ENCODE results near the gene HAO1. TPM values are rescaled to one million over a fixed set of nuclear protein-coding genes. Genes with fewer than 3 reads are reported as not detected.
"Not testable (repeated sequence)": the region's sequence is repeated elsewhere in the genome, so short reads cannot be mapped to it uniquely, and the experiment has no call there.

Gene HAO1
- total RNA-seq, 2 experiments from 2014 or later: not detected

GRCh38 chr20:7848351-7848750 lies 91.9 kb downstream of the HAO1 start:
- intact Hi-C loops (cut with micrococcal nuclease): no loop called here
- ATAC-seq: no peak
- H3K27me3 Mint-ChIP-seq: peaks cover 4% of the 10 kb centered on the region
- no peak for DNase-seq
- H3K9me3 Mint-ChIP-seq: no peaks in the 10 kb centered on the region
- no peaks in the 10 kb centered on the region for H3K36me3 Mint-ChIP-seq (ENCODE audit: low read depth)
- H3K4me3 Mint-ChIP-seq: no peak overlapping the region
- no peak for TF ChIP-seq CTCF (IDR thresholded peaks at IDR 0.05)
- H3K4me1 Mint-ChIP-seq (ENCODE audit: low read depth): no peaks in the 10 kb centered on the region
- ChIA-PET CTCF (no interaction called here), POLR2A (no interaction called here)
- no peak overlapping the region for H3K27ac Mint-ChIP-seq

- H3K27ac Mint-ChIP-seq: no peak overlapping the region
- H3K4me3 Mint-ChIP-seq: no peak overlapping the region
- no peak for ATAC-seq
- CTCF ChIA-PET: no interaction called here
- TF ChIP-seq CTCF (IDR thresholded peaks at IDR 0.05): no peak
- POLR2A ChIA-PET: no interaction called here
- DNase-seq: no peak
- H3K4me1 Mint-ChIP-seq (ENCODE audit: low read depth): no peaks in the 10 kb centered on the region
- no peaks in the 10 kb centered on the region for H3K36me3 Mint-ChIP-seq (ENCODE audit: low read depth)
- H3K9me3 Mint-ChIP-seq: no peaks in the 10 kb centered on the region
- no peaks in the 10 kb centered on the region for H3K27me3 Mint-ChIP-seq
- intact Hi-C loops (cut with micrococcal nuclease): no loop called here
Observed at GRCh38 chr20:7843613-7844012, 96.6 kb downstream of the HAO1 start.

GRCh38 chr20:7841971-7842310 lies 98.3 kb downstream of the HAO1 start:
- POLR2A ChIA-PET: no interaction called here
- CTCF ChIA-PET: no interaction called here
- no peaks in the 10 kb centered on the region for H3K36me3 Mint-ChIP-seq (ENCODE audit: low read depth)

GRCh38 chr20:7841291-7841970 lies 98.8 kb downstream of the HAO1 start:
- Mint-ChIP-seq H3K9me3 (no peaks in the 10 kb centered on the region), H3K4me1 (ENCODE audit: low read depth) (no peaks in the 10 kb centered on the region), H3K27ac (no peak overlapping the region), H3K36me3 (ENCODE audit: low read depth) (no peaks in the 10 kb centered on the region), H3K4me3 (no peak overlapping the region), H3K27me3 (no peaks in the 10 kb centered on the region)
- DNase-seq (no peak), ATAC-seq (no peak)
- intact Hi-C loops (cut with micrococcal nuclease): no loop called here
- TF ChIP-seq CTCF (IDR thresholded peaks at IDR 0.05): no peak
- POLR2A ChIA-PET: no interaction called here
- CTCF ChIA-PET: no interaction called here

More at GRCh38 chr20:7841971-7842310, 98.3 kb downstream of the HAO1 start:
- no peak for ATAC-seq
- TF ChIP-seq CTCF (IDR thresholded peaks at IDR 0.05): no peak
- no peak overlapping the region for H3K27ac Mint-ChIP-seq
- no peak overlapping the region for H3K4me3 Mint-ChIP-seq
- no peaks in the 10 kb centered on the region for H3K9me3 Mint-ChIP-seq
- no peak for DNase-seq
- H3K27me3 Mint-ChIP-seq: no peaks in the 10 kb centered on the region
- intact Hi-C loops (cut with micrococcal nuclease): no loop called here
- no peaks in the 10 kb centered on the region for H3K4me1 Mint-ChIP-seq (ENCODE audit: low read depth)

- H3K4me3 Mint-ChIP-seq: no peak overlapping the region
- CTCF ChIA-PET: no interaction called here
- no peak overlapping the region for H3K27ac Mint-ChIP-seq
- no peak for TF ChIP-seq CTCF (IDR thresholded peaks at IDR 0.05)
- intact Hi-C loops (cut with micrococcal nuclease): no loop called here
- no peaks in the 10 kb centered on the region for H3K4me1 Mint-ChIP-seq (ENCODE audit: low read depth)
- no peak for ATAC-seq
- no peaks in the 10 kb centered on the region for H3K27me3 Mint-ChIP-seq
- DNase-seq: no peak
- POLR2A ChIA-PET: no interaction called here
- peaks cover 6% of the 10 kb centered on the region for H3K9me3 Mint-ChIP-seq
- H3K36me3 Mint-ChIP-seq (ENCODE audit: low read depth): no peaks in the 10 kb centered on the region
Observed at GRCh38 chr20:7836076-7836475, 104.2 kb downstream of the HAO1 start.

- H3K27me3 Mint-ChIP-seq; H3K4me1 Mint-ChIP-seq (ENCODE audit: low read depth); H3K4me3 Mint-ChIP-seq; ATAC-seq; H3K27ac Mint-ChIP-seq; DNase-seq; POLR2A ChIA-PET; intact Hi-C loops (cut with micrococcal nuclease); H3K36me3 Mint-ChIP-seq (ENCODE audit: low read depth); CTCF ChIA-PET; H3K9me3 Mint-ChIP-seq: not testable (repeated sequence)
Observed at GRCh38 chr20:7834441-7834840, 105.8 kb downstream of the HAO1 start.
